ENCODE data around the gene DNAAF5. TPM values are rescaled to one million over a fixed set of nuclear protein-coding genes. Genes with fewer than 3 reads are reported as not detected.
A peak's percentile ranks its signal among the peaks of the same experiment; 100 is the strongest.

The DNAAF5 gene
- total and polyA plus RNA-seq, 4 donors: 4.1 to 16.8 (median 14.5) TPM

DNA sequence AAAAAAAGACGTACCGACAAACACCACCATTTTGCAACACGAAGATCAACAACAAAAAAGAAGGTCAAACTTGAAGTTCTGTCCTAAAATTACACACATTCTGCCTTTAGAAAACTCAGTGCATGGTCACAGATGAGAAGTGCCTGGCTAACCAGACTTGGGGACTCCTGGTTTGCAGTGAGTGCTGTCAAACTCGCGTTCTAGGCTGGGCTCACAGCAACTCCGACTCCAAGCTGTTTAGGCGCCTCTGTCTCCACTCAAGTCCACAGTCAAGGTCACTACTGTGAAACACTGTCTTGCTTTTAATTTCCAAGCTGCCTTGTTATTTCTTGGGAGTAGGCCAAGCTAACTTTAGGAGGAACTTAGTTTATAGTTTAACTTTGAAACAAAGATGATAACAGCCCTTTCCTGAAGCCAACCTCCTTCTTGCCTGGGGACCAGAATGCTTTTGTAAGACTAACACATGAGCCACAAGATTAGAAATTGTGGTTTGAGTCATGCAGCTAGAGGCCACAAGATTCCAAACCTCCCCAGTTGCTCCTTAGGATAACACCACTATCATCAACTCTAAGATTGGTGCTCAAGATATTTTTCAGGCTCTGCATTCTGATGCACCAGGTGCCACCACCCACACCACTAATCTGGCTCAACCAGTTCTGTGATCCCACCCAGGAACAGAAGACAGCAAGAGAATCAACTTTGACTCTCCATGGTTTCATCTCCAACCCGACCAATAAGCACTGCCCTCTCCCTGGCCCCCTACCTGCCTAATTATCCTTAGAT is 1.1 kb upstream of the DNAAF5 start:
- no peaks in the 10 kb centered on the region for H3K27me3 ChIP-seq (ENCODE audit: control insufficient read depth in 1 of 2, insufficient read depth in 2 of 2, low read length in 1 of 2)
- H3K4me1 ChIP-seq (ENCODE audit: control insufficient read depth in 1 of 2, insufficient read depth in 2 of 2, low read length in 2 of 2): no peaks in the 10 kb centered on the region
- no peaks in the 10 kb centered on the region for H3K9me3 ChIP-seq (ENCODE audit: control insufficient read depth, low read length)
- no peaks in the 10 kb centered on the region for H3K36me3 ChIP-seq (ENCODE audit: control insufficient read depth in 1 of 2, insufficient read depth in 2 of 2, low read length in 1 of 2)
- no peak for DNase-seq
- ATAC-seq (ENCODE audit: low FRiP score): no peak
- intact Hi-C loops (cut with DNase I): no loop called here
- no peak overlapping the region for H3K4me3 ChIP-seq (ENCODE audit: low read length in 2 of 2)
- H3K27ac ChIP-seq (ENCODE audit: low read depth in 1 of 2, low read length in 2 of 2): no peak overlapping the region
- WGBS, 2 donors: 90 to 96% methylated on average over 8 of the region's 8 CpGs

DNA sequence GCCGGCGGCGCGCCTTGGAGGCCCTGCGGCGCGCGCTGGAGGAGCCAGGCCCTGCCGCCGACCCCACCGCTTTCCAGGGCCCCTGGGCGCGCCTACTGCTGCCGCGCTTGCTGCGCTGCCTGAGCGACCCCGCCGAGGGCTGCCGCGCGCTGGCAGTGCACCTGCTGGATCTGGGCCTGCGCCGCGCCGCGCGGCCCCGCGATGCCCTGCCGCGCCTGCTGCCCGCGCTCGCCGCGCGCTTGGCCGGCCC is 280 bp downstream of the DNAAF5 start:
- Histone ChIP-seq H3K9me3 (ENCODE audit: control insufficient read depth, low read length) (no peaks in the 10 kb centered on the region), H3K27me3 (ENCODE audit: control insufficient read depth in 1 of 2, insufficient read depth in 2 of 2, low read length in 1 of 2) (no peaks in the 10 kb centered on the region), H3K4me1 (ENCODE audit: control insufficient read depth in 1 of 2, insufficient read depth in 2 of 2, low read length in 2 of 2) (no peaks in the 10 kb centered on the region), H3K27ac (ENCODE audit: low read depth in 1 of 2, low read length in 2 of 2) (no peak overlapping the region), H3K4me3 (ENCODE audit: low read length in 2 of 2) (peak overlapping the region; percentile 84 to 95), H3K36me3 (ENCODE audit: control insufficient read depth in 1 of 2, insufficient read depth in 2 of 2, low read length in 1 of 2) (no peaks in the 10 kb centered on the region)
- intact Hi-C loops (cut with DNase I): no loop called here
- ATAC-seq (ENCODE audit: low FRiP score): no peak
- WGBS, 2 donors: 0 to 1% methylated on average over 20 to 39 of the region's 39 CpGs
- DNase-seq: no peak

DNA sequence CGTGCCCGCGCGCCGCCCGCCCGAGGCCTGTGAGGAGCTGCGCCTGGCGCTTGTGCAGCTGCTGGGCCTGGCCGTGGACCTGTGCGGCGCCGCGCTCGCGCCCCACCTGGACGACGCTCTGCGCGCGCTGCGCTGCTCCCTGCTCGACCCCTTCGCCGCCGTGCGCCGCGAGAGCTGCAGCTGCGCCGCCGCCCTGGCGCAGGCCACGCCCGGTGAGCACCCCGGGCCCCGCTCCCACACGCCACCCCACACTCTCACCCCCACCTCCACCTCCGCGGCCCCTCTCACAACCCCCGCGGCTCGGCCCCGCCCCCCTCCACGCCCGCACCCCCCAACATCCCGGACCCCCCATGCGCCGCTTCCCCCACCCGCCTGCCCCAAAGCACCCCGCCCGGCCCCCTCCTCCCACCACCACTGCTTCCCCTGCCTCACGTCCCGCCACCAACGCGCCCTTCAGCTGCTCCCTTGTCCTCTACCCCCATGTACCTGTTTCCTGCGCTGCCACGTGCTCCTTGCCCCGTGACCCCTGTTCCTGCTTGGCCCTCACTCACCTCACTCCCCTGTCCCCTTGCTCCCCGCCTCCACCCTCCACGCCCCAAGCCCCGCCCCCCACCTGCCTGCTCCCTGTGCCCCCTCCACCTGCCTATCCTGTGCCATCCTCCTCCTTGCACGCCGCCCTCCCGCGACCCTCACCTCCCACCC is 756 bp downstream of the DNAAF5 start, which contains the start of gene PRKAR1B:
TSS of gene PRKAR1B (minus strand) at position 178 of the 702 bp plus-strand sequence. CDS start 15,776 bp downstream, outside the sequence.
- ATAC-seq (ENCODE audit: low FRiP score): no peak

DNA sequence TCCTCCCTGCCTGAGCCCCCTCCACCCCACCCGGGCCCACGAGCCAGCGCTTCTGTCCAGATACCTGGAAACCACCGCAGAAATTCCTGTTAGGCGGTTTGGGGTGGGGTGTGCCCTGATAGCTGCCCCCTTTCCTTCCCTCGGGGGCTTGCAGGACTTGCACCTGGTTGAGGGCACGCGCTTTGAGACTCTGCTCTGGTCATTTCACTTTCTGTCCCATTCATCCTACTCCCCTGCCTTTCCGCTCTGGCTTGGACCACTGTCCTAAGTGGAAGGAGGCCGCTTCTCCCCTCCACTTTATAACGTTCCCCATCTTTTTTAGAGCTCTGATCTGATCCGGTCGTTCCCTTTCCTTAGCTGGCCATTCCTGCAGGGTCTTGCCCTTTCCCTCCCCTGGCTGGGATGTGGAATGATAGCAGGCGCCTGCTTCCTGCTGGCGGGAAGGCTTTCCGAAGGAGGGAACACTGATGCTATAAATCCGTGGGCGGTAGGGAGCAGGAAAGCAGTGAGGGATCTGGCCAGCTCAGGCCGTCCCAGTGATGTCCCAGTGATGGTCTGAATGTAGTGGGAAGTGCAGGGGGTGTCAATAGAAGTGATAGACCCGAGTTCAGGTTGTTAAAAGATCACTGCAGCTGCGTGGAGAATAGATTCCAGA is 1.4 kb downstream of the DNAAF5 start:
- H3K9me3 ChIP-seq (ENCODE audit: control insufficient read depth, low read length): no peaks in the 10 kb centered on the region
- WGBS, 2 donors: 24 to 29% methylated on average over 21 of the region's 21 CpGs
- H3K36me3 ChIP-seq (ENCODE audit: control insufficient read depth in 1 of 2, insufficient read depth in 2 of 2, low read length in 1 of 2): no peaks in the 10 kb centered on the region
- no peak for DNase-seq
- intact Hi-C loops (cut with DNase I): no loop called here
- ATAC-seq (ENCODE audit: low FRiP score): no peak
- H3K27ac ChIP-seq (ENCODE audit: low read depth in 1 of 2, low read length in 2 of 2): no peak overlapping the region
- H3K27me3 ChIP-seq (ENCODE audit: control insufficient read depth in 1 of 2, insufficient read depth in 2 of 2, low read length in 1 of 2): no peaks in the 10 kb centered on the region
- H3K4me1 ChIP-seq (ENCODE audit: control insufficient read depth in 1 of 2, insufficient read depth in 2 of 2, low read length in 2 of 2): no peaks in the 10 kb centered on the region
- H3K4me3 ChIP-seq (ENCODE audit: low read length in 2 of 2): peak overlapping the region in 1 of 2 donors; percentile 84

More for the DNA sequence above, 756 bp downstream of the DNAAF5 start, which contains the start of gene PRKAR1B:
- Histone ChIP-seq H3K36me3 (ENCODE audit: control insufficient read depth in 1 of 2, insufficient read depth in 2 of 2, low read length in 1 of 2) (no peaks in the 10 kb centered on the region), H3K27ac (ENCODE audit: low read depth in 1 of 2, low read length in 2 of 2) (no peak within 1 kb of the TSS), H3K9me3 (ENCODE audit: control insufficient read depth, low read length) (no peaks in the 10 kb centered on the region), H3K4me3 (ENCODE audit: low read length in 2 of 2) (peak within 1 kb of the TSS; percentile 84 to 95), H3K27me3 (ENCODE audit: control insufficient read depth in 1 of 2, insufficient read depth in 2 of 2, low read length in 1 of 2) (no peaks in the 10 kb centered on the region), H3K4me1 (ENCODE audit: control insufficient read depth in 1 of 2, insufficient read depth in 2 of 2, low read length in 2 of 2) (no peaks in the 10 kb centered on the region)
- intact Hi-C loops (cut with DNase I): no loop called here
- no peak for DNase-seq
- WGBS, 2 donors: 1 to 3% methylated on average over 22 to 66 of the region's 66 CpGs

DNA sequence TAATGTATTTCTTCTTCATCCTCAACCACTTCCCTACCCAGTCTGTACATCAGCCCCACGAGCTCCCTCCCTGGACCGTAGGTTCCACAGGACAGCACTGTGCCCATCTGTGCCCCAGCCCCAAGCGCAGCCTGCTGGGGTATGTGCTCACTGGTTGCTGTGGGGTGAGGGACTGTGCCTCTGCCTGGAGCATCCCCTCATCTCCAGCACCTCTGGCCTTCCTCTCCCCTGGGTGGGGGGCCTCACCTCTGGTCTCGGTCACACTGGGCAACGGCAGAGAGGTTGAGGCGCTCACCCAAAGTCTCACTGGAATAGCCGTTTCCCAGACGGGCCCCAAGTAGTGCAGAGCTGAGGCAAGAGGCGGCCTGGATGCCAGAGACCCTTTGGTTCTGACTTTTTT is 2.1 kb downstream of the DNAAF5 start:
- intact Hi-C loops (cut with DNase I): no loop called here
- no peak overlapping the region for H3K27ac ChIP-seq (ENCODE audit: low read depth in 1 of 2, low read length in 2 of 2)
- H3K36me3 ChIP-seq (ENCODE audit: control insufficient read depth in 1 of 2, insufficient read depth in 2 of 2, low read length in 1 of 2): no peaks in the 10 kb centered on the region
- no peaks in the 10 kb centered on the region for H3K4me1 ChIP-seq (ENCODE audit: control insufficient read depth in 1 of 2, insufficient read depth in 2 of 2, low read length in 2 of 2)
- no peak for DNase-seq
- 85 to 86% methylated on average over 9 of the region's 9 CpGs for WGBS, 2 donors
- no peaks in the 10 kb centered on the region for H3K27me3 ChIP-seq (ENCODE audit: control insufficient read depth in 1 of 2, insufficient read depth in 2 of 2, low read length in 1 of 2)
- ATAC-seq (ENCODE audit: low FRiP score): no peak
- H3K4me3 ChIP-seq (ENCODE audit: low read length in 2 of 2): no peak overlapping the region
- no peaks in the 10 kb centered on the region for H3K9me3 ChIP-seq (ENCODE audit: control insufficient read depth, low read length)

DNA sequence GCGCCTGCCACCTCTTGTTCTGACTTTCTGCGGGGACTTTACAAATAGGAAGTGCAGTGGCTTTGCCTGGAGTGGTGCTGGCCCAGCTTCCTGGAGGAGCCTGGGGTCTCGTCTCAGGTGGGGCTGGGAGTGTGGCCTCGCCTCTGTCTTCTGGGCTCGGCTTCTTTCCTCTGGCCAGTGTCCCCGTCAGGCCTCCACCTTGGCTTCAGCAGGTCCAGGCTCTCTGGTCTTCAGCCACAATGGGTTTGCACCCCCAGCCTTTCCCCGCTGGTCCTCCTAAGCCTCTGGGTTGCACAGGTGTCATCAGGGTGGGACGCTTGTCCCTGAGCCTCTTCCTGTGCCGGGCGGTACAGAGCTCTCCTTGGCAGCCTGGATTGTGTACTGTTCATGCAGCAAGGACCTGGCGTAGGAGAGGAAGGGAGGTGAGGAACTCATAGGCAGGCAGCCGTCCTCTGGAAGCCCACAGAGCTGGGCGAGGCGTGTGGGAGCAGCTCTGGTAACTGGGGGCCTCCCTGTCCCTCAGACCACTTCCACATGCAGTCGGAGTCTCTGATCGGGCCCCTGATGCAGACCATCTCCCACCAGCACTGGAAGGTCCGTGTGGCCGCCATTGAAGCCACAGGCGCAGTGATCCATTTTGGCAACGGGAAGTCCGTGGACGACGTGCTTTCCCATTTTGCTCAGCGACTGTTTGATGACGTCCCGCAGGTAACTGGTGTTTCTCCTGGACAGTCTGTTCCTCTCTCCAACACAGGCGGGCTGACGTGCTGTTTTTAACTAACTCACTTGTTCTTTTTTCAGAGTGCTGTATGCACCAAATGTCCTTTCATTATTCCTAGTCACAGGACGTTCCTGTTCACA is 2.9 kb downstream of the DNAAF5 start:
- ATAC-seq (ENCODE audit: low FRiP score): no peak
- no peak overlapping the region for H3K4me3 ChIP-seq (ENCODE audit: low read length in 2 of 2)
- intact Hi-C loops (cut with DNase I): no loop called here
- H3K9me3 ChIP-seq (ENCODE audit: control insufficient read depth, low read length): no peaks in the 10 kb centered on the region
- H3K27ac ChIP-seq (ENCODE audit: low read depth in 1 of 2, low read length in 2 of 2): no peak overlapping the region
- 90 to 91% methylated on average over 29 of the region's 29 CpGs for WGBS, 2 donors
- DNase-seq: no peak
- no peaks in the 10 kb centered on the region for H3K27me3 ChIP-seq (ENCODE audit: control insufficient read depth in 1 of 2, insufficient read depth in 2 of 2, low read length in 1 of 2)
- H3K4me1 ChIP-seq (ENCODE audit: control insufficient read depth in 1 of 2, insufficient read depth in 2 of 2, low read length in 2 of 2): no peaks in the 10 kb centered on the region
- no peaks in the 10 kb centered on the region for H3K36me3 ChIP-seq (ENCODE audit: control insufficient read depth in 1 of 2, insufficient read depth in 2 of 2, low read length in 1 of 2)

DNA sequence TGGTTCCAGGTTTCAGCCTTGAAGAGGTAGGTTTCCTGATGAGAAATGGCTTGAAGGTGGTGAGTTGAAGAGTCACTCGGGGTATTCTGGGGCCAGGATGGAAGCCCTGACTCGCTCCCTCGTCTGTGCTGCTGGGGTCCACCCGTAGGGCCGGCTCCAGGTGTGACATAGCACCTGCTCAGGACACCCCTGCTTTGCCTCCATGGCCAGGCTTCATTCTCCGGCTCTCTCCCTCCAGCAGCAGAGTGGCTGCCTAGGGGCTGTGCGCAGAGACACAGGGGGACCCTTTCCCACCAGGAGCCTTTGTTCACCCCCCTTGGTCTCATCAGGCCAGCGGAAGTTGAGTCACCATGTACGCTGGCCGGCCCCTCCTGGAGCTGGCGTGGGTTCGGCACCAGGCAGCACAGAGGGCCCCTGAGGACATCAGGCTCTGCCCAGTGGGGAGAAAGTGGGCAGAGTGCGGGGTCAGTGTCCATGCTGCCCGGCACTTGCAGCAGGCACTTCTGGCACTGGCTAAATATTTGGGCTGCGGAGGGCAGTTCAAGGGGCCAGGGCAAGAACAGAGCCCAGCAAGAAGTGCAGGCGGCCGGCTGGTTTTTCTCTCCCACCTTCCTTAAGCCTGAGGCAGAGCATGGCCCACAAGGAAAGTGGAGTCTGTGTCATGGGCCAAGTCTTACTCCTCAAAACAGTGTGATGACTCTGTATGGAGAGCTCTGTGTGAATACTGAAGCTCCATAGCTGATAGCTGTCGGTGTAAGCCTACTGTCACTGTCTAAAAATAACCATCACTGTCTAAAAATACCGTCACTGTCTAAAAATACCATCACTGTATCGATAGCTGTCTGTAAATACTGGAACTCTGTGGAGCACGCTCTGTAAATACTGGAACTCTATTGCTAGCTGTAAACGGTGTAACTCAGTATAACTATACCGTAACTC is 4.3 kb downstream of the DNAAF5 start:
- no peak overlapping the region for H3K27ac ChIP-seq (ENCODE audit: low read depth in 1 of 2, low read length in 2 of 2)
- no peaks in the 10 kb centered on the region for H3K4me1 ChIP-seq (ENCODE audit: control insufficient read depth in 1 of 2, insufficient read depth in 2 of 2, low read length in 2 of 2)
- no peak overlapping the region for H3K4me3 ChIP-seq (ENCODE audit: low read length in 2 of 2)
- no peaks in the 10 kb centered on the region for H3K9me3 ChIP-seq (ENCODE audit: control insufficient read depth, low read length)
- WGBS, 2 donors: 77 to 81% methylated on average over 23 of the region's 23 CpGs
- H3K36me3 ChIP-seq (ENCODE audit: control insufficient read depth in 1 of 2, insufficient read depth in 2 of 2, low read length in 1 of 2): no peaks in the 10 kb centered on the region
- no peak for DNase-seq
- intact Hi-C loops (cut with DNase I): no loop called here
- no peaks in the 10 kb centered on the region for H3K27me3 ChIP-seq (ENCODE audit: control insufficient read depth in 1 of 2, insufficient read depth in 2 of 2, low read length in 1 of 2)
- no peak for ATAC-seq (ENCODE audit: low FRiP score)

All from aorta (tissue), 5 donors.